Keratinocyte (primary cell): Measurements from ENCODE around the gene TBC1D4. TPM values are rescaled to one million over a fixed set of nuclear protein-coding genes. Genes with fewer than 3 reads are reported as not detected.

Source experiments
- DNase-seq: peaks from one replicate; pipeline ENCODE4 v3.0.0-alpha.2; 2011; ENCODE audit warnings: low read depth, missing footprints, low spot score
- FAIRE-seq: peaks from 2 replicates; lab custom pipeline; 2011; peaks lifted over from hg19 to GRCh38; lab: Jason Lieb, UNC
- H2AFZ ChIP-seq: 2 replicates; pipeline ENCODE4 v1.6.0; 2012; ENCODE audit warnings: low read length, control low read depth, inconsistent platforms; ENCODE audit not compliant: control insufficient read depth
- H3K27ac ChIP-seq: 2 replicates; pipeline ENCODE4 v1.5.1; 2011; ENCODE audit warnings: low read length; ENCODE audit not compliant: control insufficient read depth, insufficient read depth
- H3K27me3 ChIP-seq: 3 replicates; pipeline ENCODE4 v1.6.0; 2011; ENCODE audit warnings: low read length; ENCODE audit not compliant: control insufficient read depth, insufficient read depth; ENCODE audit errors: extremely low read depth
- H3K36me3 ChIP-seq, 2 experiments: 2 replicates in 1 of 2; 3 replicates in 1 of 2; pipeline ENCODE4 v1.5.1; 2011; ENCODE audit warnings: low read length in 2 of 2, mild to moderate bottlenecking in 1 of 2; ENCODE audit not compliant: control insufficient read depth in 2 of 2, insufficient read depth in 2 of 2; ENCODE audit errors: extremely low read depth in 1 of 2
- H3K4me1 ChIP-seq: 3 replicates; pipeline ENCODE4 v1.5.1; 2011; ENCODE audit warnings: low read length; ENCODE audit not compliant: control insufficient read depth, insufficient read depth; ENCODE audit errors: extremely low read depth
- H3K4me2 ChIP-seq: 3 replicates; pipeline ENCODE4 v1.6.0; 2011; ENCODE audit warnings: low read depth, low read length; ENCODE audit not compliant: control insufficient read depth, insufficient read depth; ENCODE audit errors: extremely low read depth
- H3K4me3 ChIP-seq, 3 experiments: fragments of 200-600 bp in 1 of 3; sonication (generic) in 1 of 3; 2 replicates in 2 of 3; 3 replicates in 1 of 3; pipeline ENCODE4 v1.5.1; 2011 to 2016; ENCODE audit warnings: low read length in 3 of 3, mild to moderate bottlenecking in 3 of 3, control low read depth in 2 of 3, inconsistent platforms in 1 of 3, low read depth in 1 of 3, mixed read lengths in 1 of 3, mixed run types in 1 of 3, moderate library complexity in 1 of 3; ENCODE audit not compliant: control insufficient read depth in 2 of 3, insufficient read depth in 2 of 3; ENCODE audit errors: extremely low read depth in 1 of 3
- H3K79me2 ChIP-seq: 2 replicates; pipeline ENCODE4 v1.6.0; 2012; ENCODE audit warnings: low read length; ENCODE audit not compliant: control insufficient read depth, insufficient read depth
- H3K9ac ChIP-seq: 3 replicates; pipeline ENCODE4 v1.6.0; 2011; ENCODE audit warnings: low read length; ENCODE audit not compliant: control insufficient read depth, insufficient read depth; ENCODE audit errors: extremely low read depth
- H3K9me1 ChIP-seq: 3 replicates; pipeline ENCODE4 v1.6.0; 2011; ENCODE audit warnings: low read length; ENCODE audit not compliant: control insufficient read depth, insufficient read depth; ENCODE audit errors: extremely low read depth
- H3K9me3 ChIP-seq: 2 replicates; pipeline ENCODE4 v1.5.1; 2012; ENCODE audit warnings: low read depth, low read length; ENCODE audit not compliant: control insufficient read depth
- H4K20me1 ChIP-seq: 3 replicates; pipeline ENCODE4 v1.6.0; 2011; ENCODE audit warnings: low read length; ENCODE audit not compliant: control insufficient read depth, insufficient read depth; ENCODE audit errors: extremely low read depth
- CTCF ChIP-seq, 3 experiments: IDR thresholded peaks in 1 of 3; conservative IDR thresholded peaks in 1 of 3; optimal IDR thresholded peaks in 1 of 3; 2 replicates in 2 of 3; 3 replicates in 1 of 3; pipeline versions ENCODE3 to v1.5.1; 2011; ENCODE audit warnings: low read length in 3 of 3, mild to moderate bottlenecking in 3 of 3, moderate library complexity in 2 of 3, control low read depth in 1 of 3, inconsistent platforms in 1 of 3; ENCODE audit not compliant: insufficient read depth in 2 of 3; ENCODE audit errors: extremely low read depth in 1 of 3
- EZH2 ChIP-seq: IDR thresholded peaks from one replicate; pipeline ENCODE4 v1.6.1; 2012; ENCODE audit warnings: inconsistent platforms, mild to moderate bottlenecking, low read length, moderate library complexity
- dilution Hi-C: fragments of 300-500 bp; cut with MboI; formaldehyde crosslinking; loops from one replicate; pipeline ENCODE4 v1.7.0; 2020; ENCODE audit warnings: low sequenced_read_pairs; ENCODE audit not compliant: extremely low pct_ligation_motif_present
- polyA plus RNA-seq, 5 experiments: library from polyadenylated mRNA; depleted of rRNA in 3 of 5; stranded (reverse) in 3 of 5; stranded (forward) in 1 of 5; unstranded in 1 of 5; fragments of >200 nt; gene quantifications; 1 replicate in 1 of 5; 2 replicates in 3 of 5; 3 replicates in 1 of 5; pipeline versions ENCODE4 v1.2.1 to v1.2.3, GENCODE V29; 2011 to 2012; ENCODE audit warnings: missing spikeins in 2 of 5, low read depth in 1 of 5, low replicate concordance in 1 of 5

TBC1D4 gene
- polyA plus RNA-seq, 1 donor (not counting 4 experiments of a cell fraction or from before 2014, with no cell fraction given) = 14.2 TPM

GRCh38 chr13:75390229-75390628, 91.7 kb downstream of the TBC1D4 start:
- no peak for FAIRE-seq
- no peaks in the 10 kb centered on the region for H3K9me1 ChIP-seq
- no peak overlapping the region for H3K9ac ChIP-seq
- no peaks in the 10 kb centered on the region for H3K79me2 ChIP-seq
- H3K27ac ChIP-seq = no peak overlapping the region
- H3K36me3 ChIP-seq = no peaks in the 10 kb centered on the region
- no peaks in the 10 kb centered on the region for H3K9me3 ChIP-seq
- TF ChIP-seq CTCF (optimal IDR thresholded peaks at IDR 0.05 in 1 of 3, IDR thresholded peaks at IDR 0.05 in 1 of 3, conservative IDR thresholded peaks at IDR 0.05 in 1 of 3; ENCODE audit: extremely low read depth in 1 of 3, insufficient read depth in 2 of 3, low read length in 3 of 3) (no peak), EZH2 (no peak)
- H2AFZ ChIP-seq = no peak overlapping the region
- no peak overlapping the region for H3K4me3 ChIP-seq
- dilution Hi-C loops = no loop called here
- no peaks in the 10 kb centered on the region for H3K27me3 ChIP-seq
- no peaks in the 10 kb centered on the region for H3K4me1 ChIP-seq
- DNase-seq = no peak
- H3K4me2 ChIP-seq = no peak overlapping the region
- no peaks in the 10 kb centered on the region for H4K20me1 ChIP-seq

- no peaks in the 10 kb centered on the region for H3K9me1 ChIP-seq
- no peak overlapping the region for H3K9ac ChIP-seq
- dilution Hi-C loops = no loop called here
- H3K9me3 ChIP-seq = no peaks in the 10 kb centered on the region
- no peak overlapping the region for H3K4me2 ChIP-seq
- H3K27me3 ChIP-seq = no peaks in the 10 kb centered on the region
- TF ChIP-seq CTCF (optimal IDR thresholded peaks at IDR 0.05 in 1 of 3, IDR thresholded peaks at IDR 0.05 in 1 of 3, conservative IDR thresholded peaks at IDR 0.05 in 1 of 3; ENCODE audit: extremely low read depth in 1 of 3, insufficient read depth in 2 of 3, low read length in 3 of 3) = no peak
- TF ChIP-seq EZH2 = no peak
- DNase-seq (no peak), FAIRE-seq (no peak)
- H4K20me1 ChIP-seq = no peaks in the 10 kb centered on the region
- H3K27ac ChIP-seq = no peak overlapping the region
- no peaks in the 10 kb centered on the region for H3K36me3 ChIP-seq
- H2AFZ ChIP-seq = no peak overlapping the region
- H3K79me2 ChIP-seq = no peaks in the 10 kb centered on the region
- no peaks in the 10 kb centered on the region for H3K4me1 ChIP-seq
- no peak overlapping the region for H3K4me3 ChIP-seq
These were observed 96.3 kb downstream of the TBC1D4 start for GRCh38 chr13:75385708-75386083.
